ENCODE measurements around the gene FOXJ3.

DNA sequence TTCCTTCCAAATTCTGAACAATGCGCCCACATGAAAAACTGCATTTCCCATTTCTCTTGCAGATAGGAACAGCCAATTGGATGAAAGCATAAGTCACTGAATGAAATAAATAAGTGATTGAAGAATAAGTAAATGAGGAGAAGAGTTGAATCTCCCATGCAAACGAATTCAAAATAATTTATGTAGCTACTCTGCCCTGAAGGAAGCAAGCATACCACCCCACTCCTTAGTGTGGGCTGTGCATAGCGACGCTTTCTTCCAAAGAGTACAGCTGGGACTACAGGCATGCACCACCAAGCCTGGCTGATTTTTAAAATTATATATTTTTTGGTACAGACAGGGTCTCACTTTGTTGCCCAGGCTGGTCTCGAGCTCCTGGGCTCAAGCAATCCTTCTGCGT is 29.1 kb upstream of the FOXJ3 start:
- no peak for TF ChIP-seq ZNF384 (IDR thresholded peaks at IDR 0.05)
- no peak for TF ChIP-seq L3MBTL2 (conservative IDR thresholded peaks at IDR 0.05)
- TF ChIP-seq ELF4 (IDR thresholded peaks at IDR 0.05): no peak
- TF ChIP-seq FOXA1 (IDR thresholded peaks at IDR 0.05): no peak
- no peak for TF ChIP-seq TARDBP (IDR thresholded peaks at IDR 0.05)
- no peak for TF ChIP-seq BHLHE40 (IDR thresholded peaks at IDR 0.05; ENCODE audit: borderline replicate concordance)
- TF ChIP-seq SUZ12 (IDR thresholded peaks at IDR 0.05): no peak
- no peak for TF ChIP-seq SP1 (IDR thresholded peaks at IDR 0.05)
- no peak for TF ChIP-seq HDGF (IDR thresholded peaks at IDR 0.05; ENCODE audit: borderline replicate concordance)
- no peak for TF ChIP-seq ARNT (IDR thresholded peaks at IDR 0.05)
- TF ChIP-seq, protein P1, sequence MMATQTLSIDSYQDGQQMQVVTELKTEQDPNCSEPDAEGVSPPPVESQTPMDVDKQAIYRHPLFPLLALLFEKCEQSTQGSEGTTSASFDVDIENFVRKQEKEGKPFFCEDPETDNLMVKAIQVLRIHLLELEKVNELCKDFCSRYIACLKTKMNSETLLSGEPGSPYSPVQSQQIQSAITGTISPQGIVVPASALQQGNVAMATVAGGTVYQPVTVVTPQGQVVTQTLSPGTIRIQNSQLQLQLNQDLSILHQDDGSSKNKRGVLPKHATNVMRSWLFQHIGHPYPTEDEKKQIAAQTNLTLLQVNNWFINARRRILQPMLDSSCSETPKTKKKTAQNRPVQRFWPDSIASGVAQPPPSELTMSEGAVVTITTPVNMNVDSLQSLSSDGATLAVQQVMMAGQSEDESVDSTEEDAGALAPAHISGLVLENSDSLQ (IDR thresholded peaks at IDR 0.05): no peak
